WTC11 (cell line): ENCODE data around the gene RAPH1.

Experiments used
- CREB1 ChIP-seq: sonication (generic); formaldehyde crosslinking; IDR thresholded peaks from 2 replicates; pipeline ENCODE4 v1.8.0; 2023; ENCODE audit warnings: mild to moderate bottlenecking, missing genetic modification reagents
- E2F5 ChIP-seq: sonication (generic); formaldehyde crosslinking; IDR thresholded peaks from 2 replicates; pipeline ENCODE4 v1.8.1; 2022; ENCODE audit warnings: mild to moderate bottlenecking, moderate library complexity, missing genetic modification reagents
- ESRRA ChIP-seq: sonication (generic); formaldehyde crosslinking; IDR thresholded peaks from 2 replicates; pipeline ENCODE4 v1.8.1; 2022; ENCODE audit warnings: mild to moderate bottlenecking, missing genetic modification reagents, borderline replicate concordance
- FOXK1 ChIP-seq: sonication (generic); formaldehyde crosslinking; IDR thresholded peaks from 2 replicates; pipeline ENCODE4 v1.8.0; 2022; ENCODE audit warnings: mild to moderate bottlenecking, moderate library complexity, missing genetic modification reagents
- TEAD1 ChIP-seq: sonication (generic); formaldehyde crosslinking; IDR thresholded peaks from 2 replicates; pipeline ENCODE4 v1.8.0; 2022; ENCODE audit warnings: mild to moderate bottlenecking, missing genetic modification reagents
- TEAD4 ChIP-seq: sonication (generic); formaldehyde crosslinking; IDR thresholded peaks from 2 replicates; pipeline ENCODE4 v1.8.0; 2022; ENCODE audit warnings: mild to moderate bottlenecking, missing genetic modification reagents
- ZNF423 ChIP-seq: fragments of 250-450 bp; sonication (Bioruptor Pico); IDR thresholded peaks from 2 replicates; pipeline ENCODE4 v2.1.2; 2022; ENCODE audit warnings: mild to moderate bottlenecking, moderate library complexity
- TF ChIP-seq, protein P1 (sequence below): sonication (generic); formaldehyde crosslinking; IDR thresholded peaks from 2 replicates; pipeline ENCODE4 v1.8.0; 2022; ENCODE audit warnings: mild to moderate bottlenecking, missing genetic modification reagents
- TF ChIP-seq, protein P2 (sequence below): sonication (generic); formaldehyde crosslinking; IDR thresholded peaks from 2 replicates; pipeline ENCODE4 v1.8.1; 2023; ENCODE audit warnings: mild to moderate bottlenecking, missing genetic modification reagents, moderate library complexity
- TF ChIP-seq, protein P3 (sequence below): fragments of 200-600 bp; IDR thresholded peaks from 2 replicates; pipeline ENCODE4 v1.8.0; 2022; ENCODE audit warnings: antibody characterized with exemption
- TF ChIP-seq, protein P4 (sequence below): sonication (generic); formaldehyde crosslinking; IDR thresholded peaks from 2 replicates; pipeline ENCODE4 v1.8.1; 2022; ENCODE audit warnings: low read depth, missing genetic modification reagents, borderline replicate concordance
- TF ChIP-seq, protein P5 (sequence below): sonication (generic); formaldehyde crosslinking; IDR thresholded peaks from 2 replicates; pipeline ENCODE4 v1.8.0; 2022; ENCODE audit warnings: mild to moderate bottlenecking, missing genetic modification reagents

DNA sequence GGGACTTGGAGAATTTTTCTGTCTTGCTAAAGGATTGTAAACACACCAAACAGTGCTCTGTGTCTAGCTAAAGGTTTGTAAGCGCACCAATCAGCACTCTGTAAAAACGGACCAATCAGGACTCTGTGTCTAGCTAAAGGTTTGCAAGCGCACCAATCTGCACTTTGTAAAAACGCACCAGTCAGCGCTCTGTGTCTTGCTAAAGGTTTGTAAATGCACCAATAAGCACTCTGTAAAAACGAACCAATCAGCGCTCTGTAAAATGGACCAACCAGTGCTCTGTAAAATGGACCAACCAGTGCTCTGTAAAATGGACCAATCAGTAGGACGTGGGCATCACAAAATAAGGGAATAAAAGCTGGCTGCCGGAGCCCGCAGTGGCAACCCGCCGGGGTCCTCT lies 190.4 kb downstream of the RAPH1 start:
- TF ChIP-seq, protein P1, sequence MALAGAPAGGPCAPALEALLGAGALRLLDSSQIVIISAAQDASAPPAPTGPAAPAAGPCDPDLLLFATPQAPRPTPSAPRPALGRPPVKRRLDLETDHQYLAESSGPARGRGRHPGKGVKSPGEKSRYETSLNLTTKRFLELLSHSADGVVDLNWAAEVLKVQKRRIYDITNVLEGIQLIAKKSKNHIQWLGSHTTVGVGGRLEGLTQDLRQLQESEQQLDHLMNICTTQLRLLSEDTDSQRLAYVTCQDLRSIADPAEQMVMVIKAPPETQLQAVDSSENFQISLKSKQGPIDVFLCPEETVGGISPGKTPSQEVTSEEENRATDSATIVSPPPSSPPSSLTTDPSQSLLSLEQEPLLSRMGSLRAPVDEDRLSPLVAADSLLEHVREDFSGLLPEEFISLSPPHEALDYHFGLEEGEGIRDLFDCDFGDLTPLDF (CRISPR knock-in tag) = no peak
- TF ChIP-seq, protein P2, sequence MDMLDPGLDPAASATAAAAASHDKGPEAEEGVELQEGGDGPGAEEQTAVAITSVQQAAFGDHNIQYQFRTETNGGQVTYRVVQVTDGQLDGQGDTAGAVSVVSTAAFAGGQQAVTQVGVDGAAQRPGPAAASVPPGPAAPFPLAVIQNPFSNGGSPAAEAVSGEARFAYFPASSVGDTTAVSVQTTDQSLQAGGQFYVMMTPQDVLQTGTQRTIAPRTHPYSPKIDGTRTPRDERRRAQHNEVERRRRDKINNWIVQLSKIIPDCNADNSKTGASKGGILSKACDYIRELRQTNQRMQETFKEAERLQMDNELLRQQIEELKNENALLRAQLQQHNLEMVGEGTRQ = no peak
- TF ChIP-seq, protein P3, sequence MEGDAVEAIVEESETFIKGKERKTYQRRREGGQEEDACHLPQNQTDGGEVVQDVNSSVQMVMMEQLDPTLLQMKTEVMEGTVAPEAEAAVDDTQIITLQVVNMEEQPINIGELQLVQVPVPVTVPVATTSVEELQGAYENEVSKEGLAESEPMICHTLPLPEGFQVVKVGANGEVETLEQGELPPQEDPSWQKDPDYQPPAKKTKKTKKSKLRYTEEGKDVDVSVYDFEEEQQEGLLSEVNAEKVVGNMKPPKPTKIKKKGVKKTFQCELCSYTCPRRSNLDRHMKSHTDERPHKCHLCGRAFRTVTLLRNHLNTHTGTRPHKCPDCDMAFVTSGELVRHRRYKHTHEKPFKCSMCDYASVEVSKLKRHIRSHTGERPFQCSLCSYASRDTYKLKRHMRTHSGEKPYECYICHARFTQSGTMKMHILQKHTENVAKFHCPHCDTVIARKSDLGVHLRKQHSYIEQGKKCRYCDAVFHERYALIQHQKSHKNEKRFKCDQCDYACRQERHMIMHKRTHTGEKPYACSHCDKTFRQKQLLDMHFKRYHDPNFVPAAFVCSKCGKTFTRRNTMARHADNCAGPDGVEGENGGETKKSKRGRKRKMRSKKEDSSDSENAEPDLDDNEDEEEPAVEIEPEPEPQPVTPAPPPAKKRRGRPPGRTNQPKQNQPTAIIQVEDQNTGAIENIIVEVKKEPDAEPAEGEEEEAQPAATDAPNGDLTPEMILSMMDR = no peak
- TF ChIP-seq E2F5 (CRISPR knock-in tag) = no peak
- no peak for TF ChIP-seq TEAD4
- TF ChIP-seq, protein P4, sequence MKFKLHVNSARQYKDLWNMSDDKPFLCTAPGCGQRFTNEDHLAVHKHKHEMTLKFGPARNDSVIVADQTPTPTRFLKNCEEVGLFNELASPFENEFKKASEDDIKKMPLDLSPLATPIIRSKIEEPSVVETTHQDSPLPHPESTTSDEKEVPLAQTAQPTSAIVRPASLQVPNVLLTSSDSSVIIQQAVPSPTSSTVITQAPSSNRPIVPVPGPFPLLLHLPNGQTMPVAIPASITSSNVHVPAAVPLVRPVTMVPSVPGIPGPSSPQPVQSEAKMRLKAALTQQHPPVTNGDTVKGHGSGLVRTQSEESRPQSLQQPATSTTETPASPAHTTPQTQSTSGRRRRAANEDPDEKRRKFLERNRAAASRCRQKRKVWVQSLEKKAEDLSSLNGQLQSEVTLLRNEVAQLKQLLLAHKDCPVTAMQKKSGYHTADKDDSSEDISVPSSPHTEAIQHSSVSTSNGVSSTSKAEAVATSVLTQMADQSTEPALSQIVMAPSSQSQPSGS (CRISPR knock-in tag) = no peak
- TF ChIP-seq CREB1 (CRISPR knock-in tag) = no peak
- no peak for TF ChIP-seq ESRRA (CRISPR knock-in tag)
- TF ChIP-seq, protein P5, sequence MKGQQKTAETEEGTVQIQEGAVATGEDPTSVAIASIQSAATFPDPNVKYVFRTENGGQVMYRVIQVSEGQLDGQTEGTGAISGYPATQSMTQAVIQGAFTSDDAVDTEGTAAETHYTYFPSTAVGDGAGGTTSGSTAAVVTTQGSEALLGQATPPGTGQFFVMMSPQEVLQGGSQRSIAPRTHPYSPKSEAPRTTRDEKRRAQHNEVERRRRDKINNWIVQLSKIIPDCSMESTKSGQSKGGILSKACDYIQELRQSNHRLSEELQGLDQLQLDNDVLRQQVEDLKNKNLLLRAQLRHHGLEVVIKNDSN (CRISPR knock-in tag) = no peak
- TF ChIP-seq ZNF423 (CRISPR knock-in tag) = no peak
- no peak for TF ChIP-seq TEAD1 (CRISPR knock-in tag)
- TF ChIP-seq FOXK1 = no peak
